A673 (cell line): ENCODE data around the gene CKB. TPM values are rescaled to one million over a fixed set of nuclear protein-coding genes. Genes with fewer than 3 reads are reported as not detected.

Source experiments
- BruUV-seq: library from RNA; stranded (reverse); fragments of 400-500 nt; replicated peaks from 2 replicates; lab custom pipeline; 2021; lab: Mats Ljungman, UMichigan
- CTCF ChIA-PET: fragments of 300-600 bp; sonication (Branson Sonifier 250); formaldehyde crosslinking; loops from one replicate; lab custom pipeline; 2022; ENCODE audit warnings: antibody characterized with exemption; lab: Charles Lee
- POLR2A ChIA-PET: fragments of 300-600 bp; sonication (Branson Sonifier 250); formaldehyde crosslinking; loops from one replicate; lab custom pipeline; 2022; ENCODE audit warnings: antibody characterized with exemption; ENCODE audit not compliant: low non-redundant PET; lab: Charles Lee
- DNase-seq: peaks from one replicate; pipeline ENCODE4 v3.0.0-alpha.2; 2015; ENCODE audit warnings: low spot score
- H3K27ac ChIP-seq: fragments of 200-600 bp; sonication (generic); 2 replicates; pipeline ENCODE4 v1.5.1; 2016; ENCODE audit warnings: mixed run types, low read depth, mild to moderate bottlenecking, mixed read lengths, antibody characterized with exemption, low read length; ENCODE audit not compliant: poor library complexity, severe bottlenecking
- H3K27me3 ChIP-seq: fragments of 200-600 bp; sonication (generic); replicated peaks from 2 replicates; pipeline ENCODE4 v1.6.1; 2017; ENCODE audit warnings: mixed run types, low read depth, mild to moderate bottlenecking, mixed read lengths, antibody characterized with exemption, low read length; ENCODE audit not compliant: insufficient read depth, poor library complexity
- H3K36me3 ChIP-seq: fragments of 200-600 bp; sonication (generic); 2 replicates; pipeline ENCODE4 v1.6.1; 2016; ENCODE audit warnings: mixed run types, mild to moderate bottlenecking, mixed read lengths, antibody characterized with exemption, low read length; ENCODE audit not compliant: insufficient read depth, poor library complexity, severe bottlenecking
- H3K4me1 ChIP-seq: fragments of 200-600 bp; sonication (generic); 2 replicates; pipeline ENCODE4 v1.6.1; 2017; ENCODE audit warnings: mixed run types, mild to moderate bottlenecking, mixed read lengths, antibody characterized with exemption, low read length; ENCODE audit not compliant: insufficient read depth, poor library complexity, severe bottlenecking
- H3K4me3 ChIP-seq: fragments of 200-600 bp; sonication (generic); 2 replicates; pipeline ENCODE4 v1.5.1; 2016; ENCODE audit warnings: low read depth, mixed run types, mild to moderate bottlenecking, mixed read lengths, low read length; ENCODE audit not compliant: poor library complexity, severe bottlenecking
- H3K9me3 ChIP-seq: fragments of 200-600 bp; sonication (generic); 2 replicates; pipeline ENCODE4 v1.6.1; 2016; ENCODE audit warnings: mixed run types, low read depth, mild to moderate bottlenecking, mixed read lengths, antibody characterized with exemption, low read length; ENCODE audit not compliant: poor library complexity, severe bottlenecking
- CTCF ChIP-seq: fragments of 300-800, 200-600 bp; sonication (generic); conservative IDR thresholded peaks from 2 replicates; pipeline ENCODE4 v1.5.1; 2017; ENCODE audit warnings: low read depth, mild to moderate bottlenecking, antibody characterized with exemption, low read length, moderate library complexity, mixed read lengths
- EZH2 ChIP-seq: fragments of 200-600 bp; sonication (generic); IDR thresholded peaks from 2 replicates; pipeline ENCODE4 v1.6.1; 2017; ENCODE audit warnings: borderline replicate concordance, low read depth, mild to moderate bottlenecking, mixed read lengths, antibody characterized with exemption, low read length; ENCODE audit not compliant: poor library complexity, severe bottlenecking
- intact Hi-C: fragments of 100-400 bp; cut with micrococcal nuclease; formaldehyde crosslinking; loops from one replicate; pipeline ENCODE4 v1.10.0; 2022; ENCODE audit not compliant: unreplicated experiment
- total RNA-seq: library from RNA; stranded (reverse); gene quantifications from 2 replicates; pipeline ENCODE4 v1.2.3, GENCODE V29; 2021

Gene CKB
- total RNA-seq, 1 experiment from 2014 or later: 118 TPM

GRCh38 chr14:103476631-103477030 is 46.0 kb downstream of the CKB start:
- H3K27me3 ChIP-seq: no peaks in the 10 kb centered on the region
- DNase-seq: no peak
- no peaks in the 10 kb centered on the region for H3K4me1 ChIP-seq
- H3K9me3 ChIP-seq: no peaks in the 10 kb centered on the region
- POLR2A ChIA-PET: no interaction called here
- TF ChIP-seq CTCF: no peak
- no peak for TF ChIP-seq EZH2
- no peak overlapping the region for H3K27ac ChIP-seq
- intact Hi-C loops: loop anchor here (10.0 kb wide), 1 partner anchor 838 kb away; no protein-coding TSS in a partner anchor
- H3K4me3 ChIP-seq: no peak overlapping the region
- H3K36me3 ChIP-seq: peaks cover 51% of the 10 kb centered on the region
- no TSS peak for BruUV-seq
- CTCF ChIA-PET: no interaction called here

GRCh38 chr14:103476065-103476464 is 46.6 kb downstream of the CKB start:
- no TSS peak for BruUV-seq
- intact Hi-C loops: loop anchor here (10.0 kb wide), 1 partner anchor 839 kb away; no protein-coding TSS in a partner anchor
- no peak overlapping the region for H3K4me3 ChIP-seq
- no peaks in the 10 kb centered on the region for H3K27me3 ChIP-seq
- ChIA-PET POLR2A (no interaction called here), CTCF (no interaction called here)
- H3K27ac ChIP-seq: no peak overlapping the region
- H3K4me1 ChIP-seq: no peaks in the 10 kb centered on the region
- no peak for DNase-seq
- H3K9me3 ChIP-seq: no peaks in the 10 kb centered on the region
- TF ChIP-seq CTCF (no peak), EZH2 (no peak)
- H3K36me3 ChIP-seq: peaks cover 56% of the 10 kb centered on the region

- no TSS peak for BruUV-seq
- Histone ChIP-seq H3K36me3 (peaks cover 56% of the 10 kb centered on the region), H3K4me3 (no peak overlapping the region)
Measured at GRCh38 chr14:103474893-103475292, 47.7 kb downstream of the CKB start.

More at GRCh38 chr14:103474893-103475292, 47.7 kb downstream of the CKB start:
- no peak overlapping the region for H3K27ac ChIP-seq
- no peaks in the 10 kb centered on the region for H3K9me3 ChIP-seq
- ChIA-PET CTCF (no interaction called here), POLR2A (no interaction called here)
- intact Hi-C loops: loop anchor here (10.0 kb wide), 1 partner anchor 840 kb away; no protein-coding TSS in a partner anchor
- no peak for TF ChIP-seq CTCF
- TF ChIP-seq EZH2: no peak
- H3K4me1 ChIP-seq: no peaks in the 10 kb centered on the region
- no peaks in the 10 kb centered on the region for H3K27me3 ChIP-seq
- no peak for DNase-seq
